Activated CD8-positive, alpha-beta memory T cell treated with anti-CD3 and anti-CD28 coated beads, Interleukin-2, amount 50 U/mL, for 24 hours (primary cell): ENCODE data around the gene TRMU.

Source experiments
- DNase-seq: peaks from one replicate; pipeline ENCODE4 v3.0.0-alpha.2; 2020; ENCODE audit errors: extremely low read depth

Gene TRMU

GRCh38 chr22:46336119-46337078 lies 885 bp downstream of the TRMU start:
- DNase-seq: no peak

GRCh38 chr22:46337870-46338269 lies 2.4 kb downstream of the TRMU start:
- DNase-seq: no peak

GRCh38 chr22:46338636-46339035 lies 3.1 kb downstream of the TRMU start:
- no peak for DNase-seq

GRCh38 chr22:46339956-46340355 lies 4.4 kb downstream of the TRMU start:
- DNase-seq: no peak

- DNase-seq: no peak
Observed at GRCh38 chr22:46340676-46341075, 5.2 kb downstream of the TRMU start.

- DNase-seq: no peak
Observed at GRCh38 chr22:46346680-46347405, 11.3 kb downstream of the TRMU start.

GRCh38 chr22:46347646-46348045 lies 12.1 kb downstream of the TRMU start:
- no peak for DNase-seq

GRCh38 chr22:46348099-46348695 lies 12.7 kb downstream of the TRMU start:
- no peak for DNase-seq

- no peak for DNase-seq
Observed at GRCh38 chr22:46349238-46349637, 13.7 kb downstream of the TRMU start.

- DNase-seq: no peak
Observed at GRCh38 chr22:46349681-46350080, 14.2 kb downstream of the TRMU start.

- no peak for DNase-seq
Observed at GRCh38 chr22:46350121-46350520, 14.6 kb downstream of the TRMU start.

- DNase-seq: no peak
Observed at GRCh38 chr22:46350646-46351045, 15.1 kb downstream of the TRMU start.

GRCh38 chr22:46351131-46351735 lies 15.7 kb downstream of the TRMU start:
- no peak for DNase-seq

- no peak for DNase-seq
Observed at GRCh38 chr22:46351767-46352166, 16.3 kb downstream of the TRMU start.

- no peak for DNase-seq
Observed at GRCh38 chr22:46352276-46352675, 16.8 kb downstream of the TRMU start.

GRCh38 chr22:46352691-46353386 lies 17.3 kb downstream of the TRMU start:
- DNase-seq: no peak

GRCh38 chr22:46353483-46354105 lies 18.1 kb downstream of the TRMU start:
- no peak for DNase-seq

- DNase-seq: no peak
Observed at GRCh38 chr22:46354176-46354992, 18.9 kb downstream of the TRMU start.

GRCh38 chr22:46354993-46355305 lies 19.4 kb downstream of the TRMU start:
- DNase-seq: no peak

GRCh38 chr22:46355369-46355995 lies 20.0 kb downstream of the TRMU start:
- peak; percentile 32 for DNase-seq
